DOHH2 (cell line): Measurements from ENCODE around the gene PHAF1.

Experiments
- H3F3A ChIP-seq: fragments of 200-600 bp; sonication (generic), shearing (Covaris generic); 2 replicates; pipeline ENCODE4 v1.6.0; 2016; ENCODE audit warnings: antibody characterized with exemption, mild to moderate bottlenecking; ENCODE audit not compliant: control insufficient read depth, insufficient read depth
- H3K27ac ChIP-seq: fragments of 200-600 bp; sonication (generic); 2 replicates; pipeline ENCODE4 v1.5.1; 2014; ENCODE audit warnings: low read depth, mild to moderate bottlenecking, low read length, moderate library complexity
- H3K27me3 ChIP-seq: fragments of 200-600 bp; sonication (generic); 2 replicates; pipeline ENCODE4 v1.6.1; 2014; ENCODE audit warnings: mild to moderate bottlenecking, low read length, mixed read lengths; ENCODE audit not compliant: control insufficient read depth
- H3K36me3 ChIP-seq: fragments of 200-600 bp; sonication (generic); 2 replicates; pipeline ENCODE4 v1.6.1; 2014; ENCODE audit warnings: mild to moderate bottlenecking, low read length, moderate library complexity, mixed read lengths; ENCODE audit not compliant: control insufficient read depth
- H3K4me1 ChIP-seq: fragments of 200-600 bp; sonication (generic); 2 replicates; pipeline ENCODE4 v1.6.1; 2014; ENCODE audit warnings: mild to moderate bottlenecking, low read length, mixed read lengths; ENCODE audit not compliant: control insufficient read depth
- H3K4me2 ChIP-seq: fragments of 200-600 bp; sonication (generic); 2 replicates; pipeline ENCODE4 v1.6.0; 2014; ENCODE audit warnings: mild to moderate bottlenecking, low read length, moderate library complexity
- H3K4me3 ChIP-seq: fragments of 200-600 bp; sonication (generic); 2 replicates; pipeline ENCODE4 v1.5.1; 2014; ENCODE audit warnings: mild to moderate bottlenecking, low read length, mixed read lengths
- H3K79me2 ChIP-seq: fragments of 200-600 bp; sonication (generic); 2 replicates; pipeline ENCODE4 v1.6.1; 2014; ENCODE audit warnings: mild to moderate bottlenecking, low read length, mixed read lengths; ENCODE audit not compliant: control insufficient read depth
- H3K9me2 ChIP-seq: fragments of 200-600 bp; sonication (generic); replicated peaks from 2 replicates; pipeline ENCODE4 v1.6.1; 2014; ENCODE audit warnings: mild to moderate bottlenecking, low read length, mixed read lengths; ENCODE audit not compliant: control insufficient read depth
- H3K9me3 ChIP-seq: fragments of 200-600 bp; sonication (generic); 2 replicates; pipeline ENCODE4 v1.6.1; 2014; ENCODE audit warnings: antibody characterized with exemption, low read length, mixed read lengths; ENCODE audit not compliant: control insufficient read depth, insufficient read depth
- H4K20me1 ChIP-seq: fragments of 200-600 bp; sonication (generic); 2 replicates; pipeline ENCODE4 v1.6.0; 2014; ENCODE audit warnings: low read depth, mild to moderate bottlenecking, antibody characterized with exemption, low read length, moderate library complexity; ENCODE audit not compliant: control insufficient read depth, insufficient read depth
- EZH2phosphoT487 ChIP-seq: fragments of 200-600 bp; sonication (generic); IDR thresholded peaks from 2 replicates; pipeline ENCODE4 v1.6.1; 2017; ENCODE audit warnings: borderline replicate concordance, mild to moderate bottlenecking, antibody characterized with exemption, low read length, moderate library complexity, mixed read lengths
- TF ChIP-seq, protein P1 (sequence below): fragments of 200-600 bp; sonication (generic); IDR thresholded peaks from one replicate; pipeline ENCODE4 v1.5.1; 2014; ENCODE audit warnings: antibody characterized with exemption, mild to moderate bottlenecking, low read depth, low read length; ENCODE audit not compliant: poor library complexity, severe bottlenecking

Gene PHAF1

DNA sequence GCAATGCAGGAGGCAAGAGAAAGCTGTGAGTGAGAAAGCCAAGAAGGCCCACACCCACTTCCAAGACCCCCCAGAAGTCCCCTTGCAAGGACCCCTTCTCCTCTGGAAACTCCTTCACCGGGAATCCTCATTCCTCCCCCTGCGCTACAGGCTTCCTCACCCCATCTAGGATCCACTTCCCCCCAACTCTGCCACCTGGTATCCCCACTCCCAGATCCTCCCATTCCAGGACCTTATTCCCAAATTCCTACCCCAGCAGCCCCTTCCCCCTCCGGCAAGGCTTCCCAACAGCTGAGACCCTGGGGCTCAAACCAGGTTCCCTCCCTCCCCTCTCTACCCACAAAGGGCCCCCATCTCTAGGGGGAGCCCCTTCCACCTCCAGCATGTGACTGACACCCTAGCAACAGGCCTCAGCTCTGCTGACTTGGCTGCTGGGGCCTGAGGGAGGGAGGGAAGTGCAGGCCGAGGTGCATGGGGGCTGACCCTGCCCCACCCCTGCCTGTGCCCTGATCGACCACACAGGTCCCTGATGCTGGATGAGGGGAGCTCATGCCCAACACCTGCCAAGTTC, 56.9 kb downstream of the PHAF1 start:
- Histone ChIP-seq H3K4me2 (no peak overlapping the region), H3K4me3 (no peak overlapping the region), H3K27me3 (peaks cover 67% of the 10 kb centered on the region), H3K36me3 (no peaks in the 10 kb centered on the region), H3K27ac (no peak overlapping the region), H4K20me1 (peaks cover 4% of the 10 kb centered on the region; the same call in 1 of the 2 replicates), H3F3A (no peaks in the 10 kb centered on the region), H3K4me1 (peaks cover 27% of the 10 kb centered on the region), H3K9me3 (no peaks in the 10 kb centered on the region), H3K9me2 (no peaks in the 10 kb centered on the region), H3K79me2 (no peaks in the 10 kb centered on the region)
- no peak for TF ChIP-seq EZH2phosphoT487
- TF ChIP-seq, protein P1, sequence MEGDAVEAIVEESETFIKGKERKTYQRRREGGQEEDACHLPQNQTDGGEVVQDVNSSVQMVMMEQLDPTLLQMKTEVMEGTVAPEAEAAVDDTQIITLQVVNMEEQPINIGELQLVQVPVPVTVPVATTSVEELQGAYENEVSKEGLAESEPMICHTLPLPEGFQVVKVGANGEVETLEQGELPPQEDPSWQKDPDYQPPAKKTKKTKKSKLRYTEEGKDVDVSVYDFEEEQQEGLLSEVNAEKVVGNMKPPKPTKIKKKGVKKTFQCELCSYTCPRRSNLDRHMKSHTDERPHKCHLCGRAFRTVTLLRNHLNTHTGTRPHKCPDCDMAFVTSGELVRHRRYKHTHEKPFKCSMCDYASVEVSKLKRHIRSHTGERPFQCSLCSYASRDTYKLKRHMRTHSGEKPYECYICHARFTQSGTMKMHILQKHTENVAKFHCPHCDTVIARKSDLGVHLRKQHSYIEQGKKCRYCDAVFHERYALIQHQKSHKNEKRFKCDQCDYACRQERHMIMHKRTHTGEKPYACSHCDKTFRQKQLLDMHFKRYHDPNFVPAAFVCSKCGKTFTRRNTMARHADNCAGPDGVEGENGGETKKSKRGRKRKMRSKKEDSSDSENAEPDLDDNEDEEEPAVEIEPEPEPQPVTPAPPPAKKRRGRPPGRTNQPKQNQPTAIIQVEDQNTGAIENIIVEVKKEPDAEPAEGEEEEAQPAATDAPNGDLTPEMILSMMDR: no peak

- TF ChIP-seq, protein P1: no peak
- TF ChIP-seq EZH2phosphoT487: no peak
- Histone ChIP-seq H3K9me2 (no peaks in the 10 kb centered on the region), H3K79me2 (no peaks in the 10 kb centered on the region), H3F3A (no peaks in the 10 kb centered on the region), H3K4me3 (no peak overlapping the region), H3K9me3 (no peaks in the 10 kb centered on the region), H3K4me2 (no peak overlapping the region), H4K20me1 (peaks cover 4% of the 10 kb centered on the region; the same call in 1 of the 2 replicates), H3K36me3 (no peaks in the 10 kb centered on the region), H3K27ac (no peak overlapping the region), H3K4me1 (peaks cover 27% of the 10 kb centered on the region), H3K27me3 (peaks cover 64% of the 10 kb centered on the region)
These were observed 57.8 kb downstream of the PHAF1 start for GRCh38 chr16:67167588-67167987.

DNA sequence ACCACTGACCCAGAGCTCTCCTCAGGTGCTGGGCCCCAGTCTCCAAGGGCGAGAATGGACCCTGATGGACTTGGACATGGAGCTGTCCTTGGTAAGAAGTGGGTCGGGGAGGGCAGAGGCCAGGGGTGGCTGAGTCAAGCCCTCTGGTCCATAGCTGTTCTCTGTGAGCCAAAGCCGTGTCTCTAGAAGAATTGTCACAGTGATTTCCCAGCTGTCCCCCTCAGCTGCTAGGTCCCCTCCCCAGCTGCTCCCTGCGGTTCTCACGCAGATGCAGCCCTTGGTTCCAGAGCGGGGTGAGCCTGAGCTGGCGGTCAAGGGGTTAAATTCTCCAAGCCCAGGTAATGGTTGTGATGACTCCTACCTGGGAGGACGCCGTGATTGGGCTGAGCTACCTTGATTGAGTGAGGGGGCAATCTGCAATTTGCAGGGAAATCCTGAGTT, 59.3 kb downstream of the PHAF1 start:
- no peaks in the 10 kb centered on the region for H4K20me1 ChIP-seq
- H3K4me3 ChIP-seq: no peak overlapping the region
- no peaks in the 10 kb centered on the region for H3K9me3 ChIP-seq
- no peaks in the 10 kb centered on the region for H3K36me3 ChIP-seq
- H3K9me2 ChIP-seq: no peaks in the 10 kb centered on the region
- peaks cover 60% of the 10 kb centered on the region for H3K27me3 ChIP-seq
- H3K4me1 ChIP-seq: peaks cover 20% of the 10 kb centered on the region
- H3K27ac ChIP-seq: no peak overlapping the region
- TF ChIP-seq, protein P1: no peak
- TF ChIP-seq EZH2phosphoT487: no peak
- H3K79me2 ChIP-seq: no peaks in the 10 kb centered on the region
- H3K4me2 ChIP-seq: no peak overlapping the region
- no peaks in the 10 kb centered on the region for H3F3A ChIP-seq
